ENCODE data around the gene UGT1A5. TPM values are rescaled to one million over a fixed set of nuclear protein-coding genes. Genes with fewer than 3 reads are reported as not detected.

UGT1A5 gene
- total RNA-seq, 1 experiment from 2014 or later: not detected

GRCh38 chr2:233761040-233761769 lies 48.5 kb downstream of the UGT1A5 start:
- in situ Hi-C loops (cut with HindIII; ENCODE audit: low pct_unique_long_range_greater_than_20kb, low sequenced_read_pairs): no loop called here
- no peak for DNase-seq (ENCODE audit: low read depth, low spot score)

GRCh38 chr2:233764264-233764663 lies 51.6 kb downstream of the UGT1A5 start:
- no peak for DNase-seq (ENCODE audit: low read depth, low spot score)
- in situ Hi-C loops (cut with HindIII; ENCODE audit: low pct_unique_long_range_greater_than_20kb, low sequenced_read_pairs): no loop called here

- in situ Hi-C loops (cut with HindIII; ENCODE audit: low pct_unique_long_range_greater_than_20kb, low sequenced_read_pairs): no loop called here
- DNase-seq (ENCODE audit: low read depth, low spot score): no peak
Measured at GRCh38 chr2:233764761-233765160, 52.1 kb downstream of the UGT1A5 start.

GRCh38 chr2:233766416-233766815 lies 53.7 kb downstream of the UGT1A5 start:
- in situ Hi-C loops (cut with HindIII; ENCODE audit: low pct_unique_long_range_greater_than_20kb, low sequenced_read_pairs): no loop called here
- no peak for DNase-seq (ENCODE audit: low read depth, low spot score)

- no peak for DNase-seq (ENCODE audit: low read depth, low spot score)
- in situ Hi-C loops (cut with HindIII; ENCODE audit: low pct_unique_long_range_greater_than_20kb, low sequenced_read_pairs): no loop called here
Measured at GRCh38 chr2:233768076-233768475, 55.4 kb downstream of the UGT1A5 start.

- no peak for DNase-seq (ENCODE audit: low read depth, low spot score)
- in situ Hi-C loops (cut with HindIII; ENCODE audit: low pct_unique_long_range_greater_than_20kb, low sequenced_read_pairs): no loop called here
Measured at GRCh38 chr2:233769260-233769659, 56.6 kb downstream of the UGT1A5 start.

- no peak for DNase-seq (ENCODE audit: low read depth, low spot score)
- in situ Hi-C loops (cut with HindIII; ENCODE audit: low pct_unique_long_range_greater_than_20kb, low sequenced_read_pairs): no loop called here
Measured at GRCh38 chr2:233772153-233772552, 59.4 kb downstream of the UGT1A5 start.

- in situ Hi-C loops (cut with HindIII; ENCODE audit: low pct_unique_long_range_greater_than_20kb, low sequenced_read_pairs): no loop called here
- DNase-seq (ENCODE audit: low read depth, low spot score): no peak
Measured at GRCh38 chr2:233772583-233772982, 59.9 kb downstream of the UGT1A5 start.

- DNase-seq (ENCODE audit: low read depth, low spot score): no peak
- in situ Hi-C loops (cut with HindIII; ENCODE audit: low pct_unique_long_range_greater_than_20kb, low sequenced_read_pairs): no loop called here
Measured at GRCh38 chr2:233773854-233774253, 61.1 kb downstream of the UGT1A5 start.

GRCh38 chr2:233775414-233775813 lies 62.7 kb downstream of the UGT1A5 start:
- in situ Hi-C loops (cut with HindIII; ENCODE audit: low pct_unique_long_range_greater_than_20kb, low sequenced_read_pairs): no loop called here
- peak; percentile 14 for DNase-seq (ENCODE audit: low read depth, low spot score)

- no peak for DNase-seq (ENCODE audit: low read depth, low spot score)
- in situ Hi-C loops (cut with HindIII; ENCODE audit: low pct_unique_long_range_greater_than_20kb, low sequenced_read_pairs): no loop called here
Measured at GRCh38 chr2:233778030-233778429, 65.3 kb downstream of the UGT1A5 start, which contains the start of gene MROH2A. TSS of gene MROH2A (plus strand) at chr2:233778330. CDS start at chr2:233779359, 1,029 bp downstream.

GRCh38 chr2:233779722-233780121 lies 67.0 kb downstream of the UGT1A5 start:
- in situ Hi-C loops (cut with HindIII; ENCODE audit: low pct_unique_long_range_greater_than_20kb, low sequenced_read_pairs): no loop called here
- DNase-seq (ENCODE audit: low read depth, low spot score): no peak

- no peak for DNase-seq (ENCODE audit: low read depth, low spot score)
- in situ Hi-C loops (cut with HindIII; ENCODE audit: low pct_unique_long_range_greater_than_20kb, low sequenced_read_pairs): no loop called here
Measured at GRCh38 chr2:233780771-233781170, 68.1 kb downstream of the UGT1A5 start.

- no peak for DNase-seq (ENCODE audit: low read depth, low spot score)
- in situ Hi-C loops (cut with HindIII; ENCODE audit: low pct_unique_long_range_greater_than_20kb, low sequenced_read_pairs): no loop called here
Measured at GRCh38 chr2:233789554-233789953, 76.8 kb downstream of the UGT1A5 start.

- in situ Hi-C loops (cut with HindIII; ENCODE audit: low pct_unique_long_range_greater_than_20kb, low sequenced_read_pairs): no loop called here
- no peak for DNase-seq (ENCODE audit: low read depth, low spot score)
Measured at GRCh38 chr2:233791151-233791882, 78.6 kb downstream of the UGT1A5 start.

- in situ Hi-C loops (cut with HindIII; ENCODE audit: low pct_unique_long_range_greater_than_20kb, low sequenced_read_pairs): no loop called here
- no peak for DNase-seq (ENCODE audit: low read depth, low spot score)
Measured at GRCh38 chr2:233791883-233792329, 79.2 kb downstream of the UGT1A5 start.

GRCh38 chr2:233792720-233793119 lies 80.0 kb downstream of the UGT1A5 start:
- in situ Hi-C loops (cut with HindIII; ENCODE audit: low pct_unique_long_range_greater_than_20kb, low sequenced_read_pairs): no loop called here
- no peak for DNase-seq (ENCODE audit: low read depth, low spot score)

GRCh38 chr2:233793465-233794127 lies 80.9 kb downstream of the UGT1A5 start:
- in situ Hi-C loops (cut with HindIII; ENCODE audit: low pct_unique_long_range_greater_than_20kb, low sequenced_read_pairs): no loop called here
- DNase-seq (ENCODE audit: low read depth, low spot score): no peak
